Fibroblast of lung (primary cell): ENCODE data around the gene RNF126.
"Not testable (repeated sequence)": the region's sequence is repeated elsewhere in the genome, so short reads cannot be mapped to it uniquely, and the experiment has no call there.

Experiments used
- CTCF ChIP-seq, 2 donors: IDR thresholded peaks in 1 of 2; conservative IDR thresholded peaks in 1 of 2; 1 replicate in 1 of 2; 2 replicates in 1 of 2; pipeline ENCODE4 v1.5.1; 2011 to 2012; ENCODE audit warnings: low read length in 2 of 2, control low read depth in 1 of 2, inconsistent platforms in 1 of 2, low read depth in 1 of 2, mild to moderate bottlenecking in 1 of 2
- EZH2 ChIP-seq: IDR thresholded peaks from 2 replicates; pipeline ENCODE4 v1.5.1; 2012; ENCODE audit warnings: low read length, control low read depth, mild to moderate bottlenecking; ENCODE audit errors: missing control alignments

DNA sequence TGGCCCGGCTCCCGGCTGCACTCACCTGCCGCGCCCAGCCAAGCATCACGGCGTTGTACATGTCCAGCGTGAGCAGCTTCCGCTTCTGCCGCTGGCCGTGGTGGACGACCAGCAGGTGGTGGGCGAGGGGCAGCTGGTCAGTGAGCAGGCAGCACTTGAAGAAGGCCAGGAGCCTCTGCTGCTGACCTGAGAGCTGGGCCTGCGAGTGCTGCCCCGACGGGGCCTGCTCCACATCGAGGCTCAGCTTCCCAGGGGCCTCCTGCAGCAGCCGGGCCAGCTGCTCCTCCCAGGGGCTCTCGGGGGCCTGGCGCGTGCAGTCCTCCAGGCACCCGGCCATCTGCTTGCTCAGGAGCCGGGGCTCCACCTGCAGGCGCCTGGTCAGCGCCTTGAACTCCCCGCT lies 33.5 kb downstream of the RNF126 start:
- TF ChIP-seq CTCF (conservative IDR thresholded peaks at IDR 0.05 in 1 of 2, IDR thresholded peaks at IDR 0.05 in 1 of 2; ENCODE audit: low read depth in 1 of 2, low read length in 2 of 2); EZH2: not testable (repeated sequence)
